OCI-LY7 (cell line): ENCODE measurements around the gene KDM2B.

Experiments used
- EZH2phosphoT487 ChIP-seq: fragments of 200-600 bp; sonication (generic); IDR thresholded peaks from 2 replicates; pipeline ENCODE4 v1.6.1; 2018; ENCODE audit warnings: low read depth, borderline replicate concordance, mild to moderate bottlenecking, mixed run types, antibody characterized with exemption, low read length, moderate library complexity, mixed read lengths
- TF ChIP-seq, protein P1 (sequence below): fragments of 200-600 bp; sonication (generic); conservative IDR thresholded peaks from 2 replicates; pipeline ENCODE4 v1.5.1; 2014; ENCODE audit warnings: mild to moderate bottlenecking, antibody characterized with exemption, low read length, moderate library complexity, mixed read lengths

GRCh38 chr12:121466794-121467637 is 113.8 kb downstream of the KDM2B start:
- TF ChIP-seq, protein P1, sequence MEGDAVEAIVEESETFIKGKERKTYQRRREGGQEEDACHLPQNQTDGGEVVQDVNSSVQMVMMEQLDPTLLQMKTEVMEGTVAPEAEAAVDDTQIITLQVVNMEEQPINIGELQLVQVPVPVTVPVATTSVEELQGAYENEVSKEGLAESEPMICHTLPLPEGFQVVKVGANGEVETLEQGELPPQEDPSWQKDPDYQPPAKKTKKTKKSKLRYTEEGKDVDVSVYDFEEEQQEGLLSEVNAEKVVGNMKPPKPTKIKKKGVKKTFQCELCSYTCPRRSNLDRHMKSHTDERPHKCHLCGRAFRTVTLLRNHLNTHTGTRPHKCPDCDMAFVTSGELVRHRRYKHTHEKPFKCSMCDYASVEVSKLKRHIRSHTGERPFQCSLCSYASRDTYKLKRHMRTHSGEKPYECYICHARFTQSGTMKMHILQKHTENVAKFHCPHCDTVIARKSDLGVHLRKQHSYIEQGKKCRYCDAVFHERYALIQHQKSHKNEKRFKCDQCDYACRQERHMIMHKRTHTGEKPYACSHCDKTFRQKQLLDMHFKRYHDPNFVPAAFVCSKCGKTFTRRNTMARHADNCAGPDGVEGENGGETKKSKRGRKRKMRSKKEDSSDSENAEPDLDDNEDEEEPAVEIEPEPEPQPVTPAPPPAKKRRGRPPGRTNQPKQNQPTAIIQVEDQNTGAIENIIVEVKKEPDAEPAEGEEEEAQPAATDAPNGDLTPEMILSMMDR, result no peak
- TF ChIP-seq EZH2phosphoT487, result no peak
